PC-3 (cell line): ENCODE measurements around the gene FBXW5. TPM values are rescaled to one million over a fixed set of nuclear protein-coding genes. Genes with fewer than 3 reads are reported as not detected.

Experiments
- ATAC-seq: fragments of 200-7000 bp; cut with Tn5 transposase; 2 replicates; pipeline ENCODE4 v1.9.1; 2020; ENCODE audit warnings: mild to moderate bottlenecking, moderate library complexity
- BruUV-seq: library from RNA; stranded (reverse); fragments of 400-500 nt; replicated peaks from 2 replicates; lab custom pipeline; 2021; lab: Mats Ljungman, UMichigan
- CTCF ChIA-PET: fragments of 300-600 bp; sonication (Branson Sonifier 250); formaldehyde crosslinking; loops from one replicate; lab custom pipeline; 2022; ENCODE audit warnings: antibody characterized with exemption; lab: Charles Lee
- POLR2A ChIA-PET: fragments of 300-600 bp; sonication (Branson Sonifier 250); formaldehyde crosslinking; loops from one replicate; lab custom pipeline; 2022; ENCODE audit warnings: antibody characterized with exemption; ENCODE audit not compliant: unreplicated experiment; lab: Charles Lee
- DNase-seq: peaks from one replicate; pipeline ENCODE4 v3.0.0-alpha.2; 2015
- H2AFZ ChIP-seq: fragments of 300-600 bp; sonication (generic); 2 replicates; pipeline ENCODE4 v1.6.0; 2016; ENCODE audit warnings: antibody characterized with exemption, low read length
- H3F3A ChIP-seq: fragments of 300-600 bp; sonication (generic); one replicate; pipeline ENCODE4 v1.6.0; 2017; ENCODE audit warnings: antibody characterized with exemption, low read length, control low read depth, mild to moderate bottlenecking; ENCODE audit not compliant: unreplicated experiment
- H3K27ac ChIP-seq: fragments of 300-600 bp; sonication (generic); 2 replicates; pipeline ENCODE4 v1.5.1; 2016; ENCODE audit warnings: mild to moderate bottlenecking, low read length
- H3K27me3 ChIP-seq: fragments of 300-600 bp; sonication (generic); 2 replicates; pipeline ENCODE4 v1.6.1; 2016; ENCODE audit warnings: low read length, mixed read lengths
- H3K36me3 ChIP-seq: fragments of 300-600 bp; sonication (generic); 2 replicates; pipeline ENCODE4 v1.6.1; 2016; ENCODE audit warnings: low read depth, mixed run types, low read length, mixed read lengths
- H3K4me1 ChIP-seq: fragments of 300-600 bp; sonication (generic); 2 replicates; pipeline ENCODE4 v1.5.1; 2016; ENCODE audit warnings: low read length; ENCODE audit not compliant: insufficient read depth
- H3K4me2 ChIP-seq: fragments of 300-600 bp; sonication (generic); 2 replicates; pipeline ENCODE4 v1.6.0; 2016; ENCODE audit warnings: low read length
- H3K4me3 ChIP-seq: fragments of 300-600 bp; sonication (generic); 2 replicates; pipeline ENCODE4 v1.5.1; 2016; ENCODE audit warnings: mild to moderate bottlenecking, low read length, mixed read lengths
- H3K79me2 ChIP-seq: fragments of 300-600 bp; sonication (generic); 2 replicates; pipeline ENCODE4 v1.6.1; 2017; ENCODE audit warnings: low read length, mixed read lengths
- H3K9ac ChIP-seq: fragments of 300-600 bp; sonication (generic); 2 replicates; pipeline ENCODE4 v1.6.0; 2016; ENCODE audit warnings: mild to moderate bottlenecking, low read length
- H3K9me2 ChIP-seq: fragments of 300-600 bp; sonication (generic); replicated peaks from 2 replicates; pipeline ENCODE4 v1.6.1; 2016; ENCODE audit warnings: mixed run types, low read length, mixed read lengths
- H3K9me3 ChIP-seq: fragments of 300-600 bp; sonication (generic); 2 replicates; pipeline ENCODE4 v1.6.1; 2016; ENCODE audit warnings: low read length, mixed read lengths
- H4K20me1 ChIP-seq: fragments of 300-600 bp; sonication (generic); 2 replicates; pipeline ENCODE4 v1.6.1; 2016; ENCODE audit warnings: low read length, mixed read lengths
- EZH2 ChIP-seq: fragments of 300-600 bp; sonication (generic); IDR thresholded peaks from one replicate; pipeline ENCODE4 v1.6.1; 2017; ENCODE audit warnings: antibody characterized with exemption, mild to moderate bottlenecking, low read length; ENCODE audit not compliant: unreplicated experiment
- EZH2phosphoT487 ChIP-seq: fragments of 300-600 bp; sonication (generic); IDR thresholded peaks from 2 replicates; pipeline ENCODE4 v1.6.1; 2018; ENCODE audit warnings: mild to moderate bottlenecking, antibody characterized with exemption, low read length, borderline replicate concordance
- intact Hi-C: fragments of 100-400 bp; cut with micrococcal nuclease; formaldehyde crosslinking; loops from 2 replicates; pipeline ENCODE4 v1.9.0; 2023
- total RNA-seq: library from RNA; depleted of rRNA; stranded (reverse); fragments of >200 nt; gene quantifications from 2 replicates; pipeline ENCODE4 v1.2.3, GENCODE V29; 2014
- TF ChIP-seq, protein P1 (sequence below): fragments of 300-600 bp; sonication (generic); conservative IDR thresholded peaks from 2 replicates; pipeline ENCODE4 v1.5.1; 2017; ENCODE audit warnings: antibody characterized with exemption, low read depth, mild to moderate bottlenecking, low read length

Gene FBXW5
- total RNA-seq, 1 experiment from 2014 or later, result 138 TPM

DNA sequence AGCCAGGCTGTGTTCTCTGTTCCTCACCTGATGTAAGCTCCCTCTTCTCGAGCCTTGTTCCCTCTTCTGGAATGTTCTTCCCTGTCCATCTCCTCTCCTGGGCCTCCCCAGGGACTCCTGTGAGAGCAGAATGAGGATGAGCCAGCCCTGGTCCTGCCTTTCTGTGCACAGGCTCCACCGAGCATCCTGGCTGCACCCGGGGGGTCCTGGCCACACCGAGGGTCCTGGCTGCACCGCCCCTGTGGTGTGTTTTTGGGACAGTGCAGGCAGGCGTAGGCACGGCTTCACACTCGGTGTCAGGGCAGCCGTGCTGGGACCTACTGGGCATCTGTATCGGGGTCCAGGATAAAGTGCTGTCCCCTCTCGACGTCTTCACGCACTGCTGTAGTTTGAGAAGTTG lies 17.8 kb downstream of the FBXW5 start:
- ATAC-seq, result no peak
- H3K27ac ChIP-seq, result no peak overlapping the region
- BruUV-seq, result no TSS peak

DNA sequence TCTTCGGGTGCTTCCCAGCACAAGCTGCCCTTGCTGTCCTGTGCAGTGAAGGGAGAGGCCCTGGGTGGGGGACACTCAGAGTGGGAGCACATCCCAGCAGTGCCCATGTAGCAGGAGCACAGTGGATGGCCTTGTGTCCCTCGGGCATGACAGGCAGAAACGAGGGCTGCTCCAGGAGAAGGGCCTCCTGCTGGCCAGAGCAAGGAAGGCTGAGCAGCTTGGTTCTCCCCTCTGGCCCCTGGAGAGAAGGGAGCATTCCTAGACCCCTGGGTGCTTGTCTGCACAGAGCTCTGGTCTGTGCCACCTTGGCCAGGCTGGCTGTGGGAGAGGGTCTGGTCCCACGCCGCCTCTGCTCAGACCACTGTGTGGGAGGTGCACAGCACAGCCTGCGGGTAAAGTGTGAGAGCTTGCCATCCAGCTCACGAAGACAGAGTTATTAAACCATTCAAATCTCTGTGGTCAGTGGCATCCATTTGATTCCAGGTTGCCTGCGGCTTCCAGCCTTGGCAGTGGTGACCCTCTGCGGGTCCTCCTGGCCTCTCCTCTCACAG lies 18.3 kb downstream of the FBXW5 start:
- Histone ChIP-seq H3K27ac (no peak overlapping the region), H4K20me1 (no peaks in the 10 kb centered on the region), H3K9me2 (no peaks in the 10 kb centered on the region), H3K4me3 (no peak overlapping the region), H3K4me1 (no peaks in the 10 kb centered on the region), H3F3A (no peaks in the 10 kb centered on the region), H3K4me2 (no peak overlapping the region), H3K9ac (no peak overlapping the region), H2AFZ (no peak overlapping the region), H3K9me3 (no peaks in the 10 kb centered on the region), H3K36me3 (peaks cover 13% of the 10 kb centered on the region; the same call in 1 of the 2 replicates), H3K79me2 (no peaks in the 10 kb centered on the region), H3K27me3 (no peaks in the 10 kb centered on the region)
- ATAC-seq (no peak; the same call in 1 of the 2 replicates), DNase-seq (no peak)
- intact Hi-C loops, result no loop called here
- ChIA-PET CTCF (no interaction called here), POLR2A (no interaction called here)
- TF ChIP-seq, protein P1, sequence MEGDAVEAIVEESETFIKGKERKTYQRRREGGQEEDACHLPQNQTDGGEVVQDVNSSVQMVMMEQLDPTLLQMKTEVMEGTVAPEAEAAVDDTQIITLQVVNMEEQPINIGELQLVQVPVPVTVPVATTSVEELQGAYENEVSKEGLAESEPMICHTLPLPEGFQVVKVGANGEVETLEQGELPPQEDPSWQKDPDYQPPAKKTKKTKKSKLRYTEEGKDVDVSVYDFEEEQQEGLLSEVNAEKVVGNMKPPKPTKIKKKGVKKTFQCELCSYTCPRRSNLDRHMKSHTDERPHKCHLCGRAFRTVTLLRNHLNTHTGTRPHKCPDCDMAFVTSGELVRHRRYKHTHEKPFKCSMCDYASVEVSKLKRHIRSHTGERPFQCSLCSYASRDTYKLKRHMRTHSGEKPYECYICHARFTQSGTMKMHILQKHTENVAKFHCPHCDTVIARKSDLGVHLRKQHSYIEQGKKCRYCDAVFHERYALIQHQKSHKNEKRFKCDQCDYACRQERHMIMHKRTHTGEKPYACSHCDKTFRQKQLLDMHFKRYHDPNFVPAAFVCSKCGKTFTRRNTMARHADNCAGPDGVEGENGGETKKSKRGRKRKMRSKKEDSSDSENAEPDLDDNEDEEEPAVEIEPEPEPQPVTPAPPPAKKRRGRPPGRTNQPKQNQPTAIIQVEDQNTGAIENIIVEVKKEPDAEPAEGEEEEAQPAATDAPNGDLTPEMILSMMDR, result no peak
- no peak for TF ChIP-seq EZH2
- TF ChIP-seq EZH2phosphoT487, result no peak
- no TSS peak for BruUV-seq

More for the DNA sequence above, 17.8 kb downstream of the FBXW5 start:
- intact Hi-C loops, result no loop called here
- TF ChIP-seq, protein P1, result no peak
- TF ChIP-seq EZH2 (no peak), EZH2phosphoT487 (no peak)
- ChIA-PET POLR2A (no interaction called here), CTCF (no interaction called here)
- Histone ChIP-seq H3K9ac (no peak overlapping the region), H3K79me2 (no peaks in the 10 kb centered on the region), H3K9me2 (no peaks in the 10 kb centered on the region), H3F3A (no peaks in the 10 kb centered on the region), H3K9me3 (no peaks in the 10 kb centered on the region), H2AFZ (no peak overlapping the region), H4K20me1 (no peaks in the 10 kb centered on the region), H3K4me1 (no peaks in the 10 kb centered on the region), H3K27me3 (no peaks in the 10 kb centered on the region), H3K36me3 (peaks cover 15% of the 10 kb centered on the region; the same call in 1 of the 2 replicates), H3K4me2 (no peak overlapping the region), H3K4me3 (no peak overlapping the region)
- no peak for DNase-seq

GRCh38 chr9:136925414-136926153 lies 19.0 kb downstream of the FBXW5 start:
- H2AFZ ChIP-seq, result no peak overlapping the region
- ATAC-seq, result no peak

More at GRCh38 chr9:136925414-136926153, 19.0 kb downstream of the FBXW5 start:
- Histone ChIP-seq H3K9ac (no peak overlapping the region), H3F3A (no peaks in the 10 kb centered on the region), H3K9me2 (no peaks in the 10 kb centered on the region), H3K4me2 (no peak overlapping the region), H4K20me1 (no peaks in the 10 kb centered on the region), H3K4me1 (no peaks in the 10 kb centered on the region), H3K79me2 (no peaks in the 10 kb centered on the region), H3K4me3 (no peak overlapping the region), H3K36me3 (peaks cover 14% of the 10 kb centered on the region; the same call in 1 of the 2 replicates), H3K27me3 (no peaks in the 10 kb centered on the region), H3K9me3 (no peaks in the 10 kb centered on the region), H3K27ac (no peak overlapping the region)
- no TSS peak for BruUV-seq
- POLR2A ChIA-PET, result no interaction called here
- no peak for DNase-seq
- TF ChIP-seq EZH2, result no peak
- TF ChIP-seq, protein P1, result no peak
- no peak for TF ChIP-seq EZH2phosphoT487
- CTCF ChIA-PET, result no interaction called here
- intact Hi-C loops, result no loop called here
